ENCODE results near the gene SLC50A1.

SLC50A1 gene

DNA sequence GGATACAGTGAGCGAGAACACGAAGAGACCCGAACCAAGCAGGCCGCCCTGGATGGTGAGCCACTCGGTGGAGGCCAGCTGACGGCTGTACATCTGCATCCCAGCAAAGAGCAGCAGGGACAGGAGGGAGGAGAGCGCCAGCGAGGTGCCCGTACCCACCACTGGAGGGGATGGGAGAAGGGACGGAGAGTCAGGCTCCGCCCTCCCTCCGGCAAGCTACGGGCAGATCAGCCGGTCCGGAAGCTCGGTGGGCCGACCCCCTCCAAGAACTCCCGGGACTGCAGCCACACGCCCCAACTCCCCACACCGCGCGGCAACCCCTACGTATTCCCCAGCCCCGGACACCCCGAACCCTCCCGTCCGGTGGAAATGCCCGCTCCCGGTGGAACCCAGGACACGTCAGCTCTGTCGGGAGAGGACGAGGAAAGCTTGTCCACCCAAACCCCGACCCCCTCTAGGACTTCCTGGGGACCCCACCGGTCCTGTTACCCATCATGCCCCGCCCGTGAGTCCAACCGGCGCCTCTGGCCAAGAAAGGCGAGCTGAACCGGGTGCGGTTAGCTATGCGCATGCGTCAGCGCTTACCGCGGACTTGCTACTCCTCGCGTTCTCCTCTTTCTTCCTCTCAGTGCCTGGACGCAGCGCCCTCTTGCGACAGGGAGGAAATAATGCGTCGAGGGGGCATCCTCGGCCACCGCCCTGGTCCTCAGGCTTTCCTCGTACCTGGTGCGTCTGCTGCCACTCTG is 37.3 kb downstream of the SLC50A1 start, which contains the start of gene KRTCAP2:
Gene KRTCAP2 (minus strand): TSS at position 573 of the 746 bp plus-strand sequence. CDS start 80 bp downstream, at position 493.
- H2AFZ ChIP-seq (ENCODE audit: low read depth, low read length) = no peak within 1 kb of the TSS
- peak within 1 kb of the TSS; percentile 78 for H3K4me3 ChIP-seq (ENCODE audit: low read length)
- H3K27me3 ChIP-seq (ENCODE audit: insufficient read depth, low read length) = no peaks in the 10 kb centered on the region
- no peaks in the 10 kb centered on the region for H3K9me3 ChIP-seq (ENCODE audit: low read length)
- peaks cover 25% of the 10 kb centered on the region for H3K4me1 ChIP-seq (ENCODE audit: insufficient read depth, low read length)
- peaks cover 20% of the 10 kb centered on the region for H3K36me3 ChIP-seq (ENCODE audit: insufficient read depth, low read length)

DNA sequence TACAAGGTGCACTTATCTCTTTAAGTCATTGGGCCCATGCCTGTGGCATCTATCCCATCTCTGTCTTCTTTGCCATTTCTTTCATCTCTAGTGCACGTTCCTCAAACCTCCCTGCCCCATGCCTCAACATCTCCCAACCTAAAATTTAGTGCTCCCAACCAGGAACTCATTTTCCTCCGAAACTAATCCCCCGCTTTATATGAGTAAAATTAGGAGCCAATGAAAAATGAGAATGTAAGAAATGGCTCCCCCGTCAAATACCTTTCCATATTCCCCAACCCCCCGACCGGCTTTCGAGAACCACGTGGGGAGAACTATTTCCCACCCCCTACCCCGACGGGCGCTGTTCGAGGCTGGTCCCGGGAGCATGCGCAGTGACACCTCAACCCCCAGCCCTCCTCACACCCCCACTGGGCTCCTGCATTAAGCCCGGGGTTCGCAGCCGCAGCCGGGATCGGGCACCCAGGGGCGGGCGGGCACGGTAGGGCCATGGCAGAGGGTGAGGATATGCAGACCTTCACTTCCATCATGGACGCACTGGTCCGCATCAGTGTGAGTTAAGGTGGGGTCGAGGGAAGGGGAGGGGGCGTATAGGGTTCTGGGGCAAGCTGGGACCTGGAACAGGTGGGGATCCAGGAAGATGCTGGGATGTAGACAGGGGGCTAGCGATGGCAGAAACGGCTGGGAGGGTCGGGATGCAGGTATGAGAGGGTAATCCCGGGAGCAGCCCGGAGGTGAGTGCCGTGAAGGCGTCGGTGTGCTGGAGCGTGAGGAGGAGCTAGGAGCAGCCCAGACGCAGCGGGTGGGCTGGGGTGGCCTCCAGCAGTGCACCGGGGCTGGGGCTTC is 38.0 kb downstream of the SLC50A1 start, which contains the start of gene TRIM46:
Gene TRIM46 (plus strand): TSS at position 372 of the 846 bp plus-strand sequence. CDS start 118 bp downstream, at position 490.
- H3K27me3 ChIP-seq (ENCODE audit: insufficient read depth, low read length) = no peaks in the 10 kb centered on the region
- peaks cover 25% of the 10 kb centered on the region for H3K4me1 ChIP-seq (ENCODE audit: insufficient read depth, low read length)
- peaks cover 24% of the 10 kb centered on the region for H3K36me3 ChIP-seq (ENCODE audit: insufficient read depth, low read length)
- H2AFZ ChIP-seq (ENCODE audit: low read depth, low read length) = no peak within 1 kb of the TSS
- no peaks in the 10 kb centered on the region for H3K9me3 ChIP-seq (ENCODE audit: low read length)
- peak within 1 kb of the TSS; percentile 78 for H3K4me3 ChIP-seq (ENCODE audit: low read length)

DNA sequence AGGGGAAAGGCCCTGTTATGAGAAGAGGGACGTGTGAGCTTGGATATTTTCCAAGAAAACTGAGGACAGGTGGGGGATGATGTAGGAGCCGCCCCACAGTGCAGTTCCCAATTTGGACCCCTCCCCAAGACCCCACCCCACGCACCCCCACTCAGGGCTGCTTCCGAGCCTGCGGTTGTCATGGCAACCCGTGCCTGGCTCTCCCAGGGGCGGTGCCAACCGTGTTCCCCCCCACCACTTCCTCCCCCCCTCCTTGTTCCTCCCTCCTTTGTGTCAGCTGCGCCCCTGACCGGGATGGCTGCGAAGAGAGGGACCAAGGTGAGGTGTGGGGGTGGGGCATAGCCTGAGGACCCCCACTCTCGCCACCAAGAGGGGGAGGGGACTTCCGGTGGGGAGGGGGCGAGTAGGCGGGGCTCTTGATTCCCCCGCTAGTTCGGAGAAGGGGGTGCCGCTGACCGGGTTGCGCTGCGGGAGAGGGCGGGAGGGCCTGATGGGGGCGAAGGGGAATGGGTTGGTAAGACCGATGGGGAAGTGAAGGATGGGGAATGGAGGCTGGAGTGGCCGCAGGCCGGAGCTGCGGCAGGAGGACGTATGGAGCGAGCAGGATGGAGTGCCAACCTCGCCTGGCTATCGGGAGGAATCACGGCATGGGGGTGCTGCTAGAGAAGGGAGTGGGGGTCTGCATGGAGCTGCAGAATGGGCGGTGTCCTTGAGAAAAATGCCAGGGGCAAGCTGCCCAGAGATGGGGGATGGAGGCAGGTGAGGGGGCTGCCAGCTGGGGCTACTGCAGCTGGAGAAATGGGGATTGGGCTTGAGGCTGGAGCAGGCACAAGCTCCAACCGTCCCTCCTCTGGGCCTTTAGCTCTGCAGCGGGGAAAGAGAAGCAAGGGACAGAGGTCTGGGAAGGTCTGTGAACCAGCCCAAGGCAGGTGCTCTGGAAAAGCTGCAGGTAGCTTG is 39.0 kb downstream of the SLC50A1 start:
- peak overlapping the region; percentile 78 for H3K4me3 ChIP-seq (ENCODE audit: low read length)
- H3K27me3 ChIP-seq (ENCODE audit: insufficient read depth, low read length) = no peaks in the 10 kb centered on the region
- no peaks in the 10 kb centered on the region for H3K9me3 ChIP-seq (ENCODE audit: low read length)
- peaks cover 21% of the 10 kb centered on the region for H3K36me3 ChIP-seq (ENCODE audit: insufficient read depth, low read length)
- H2AFZ ChIP-seq (ENCODE audit: low read depth, low read length) = no peak overlapping the region
- peaks cover 25% of the 10 kb centered on the region for H3K4me1 ChIP-seq (ENCODE audit: insufficient read depth, low read length)

DNA sequence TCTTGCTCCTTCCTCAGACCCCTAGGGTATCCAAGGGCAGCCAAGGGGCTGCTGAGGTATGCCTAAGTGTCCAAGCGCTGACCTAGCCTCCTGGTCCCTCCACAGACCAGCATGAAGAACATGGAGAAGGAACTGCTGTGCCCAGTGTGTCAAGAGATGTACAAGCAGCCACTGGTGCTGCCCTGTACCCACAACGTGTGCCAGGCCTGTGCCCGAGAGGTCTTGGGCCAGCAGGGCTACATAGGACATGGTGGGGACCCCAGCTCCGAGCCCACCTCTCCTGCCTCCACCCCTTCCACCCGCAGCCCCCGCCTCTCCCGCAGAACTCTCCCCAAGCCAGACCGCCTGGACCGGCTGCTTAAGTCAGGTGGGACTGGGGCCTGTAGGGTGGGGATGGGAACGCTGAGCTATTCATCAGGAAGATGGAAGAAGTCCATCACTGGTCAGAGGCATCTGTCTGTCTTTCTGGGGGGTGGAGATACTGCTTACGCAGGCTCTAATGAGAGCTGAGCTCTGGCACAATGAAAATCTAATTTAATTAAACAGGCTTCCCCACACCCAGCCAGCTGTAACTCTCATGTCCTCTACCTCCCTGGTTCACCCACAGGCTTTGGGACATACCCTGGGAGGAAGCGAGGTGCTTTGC is 39.8 kb downstream of the SLC50A1 start:
- H3K27me3 ChIP-seq (ENCODE audit: insufficient read depth, low read length) = no peaks in the 10 kb centered on the region
- H3K4me1 ChIP-seq (ENCODE audit: insufficient read depth, low read length) = peaks cover 25% of the 10 kb centered on the region
- peak overlapping the region; percentile 78 for H3K4me3 ChIP-seq (ENCODE audit: low read length)
- H3K9me3 ChIP-seq (ENCODE audit: low read length) = no peaks in the 10 kb centered on the region
- H2AFZ ChIP-seq (ENCODE audit: low read depth, low read length) = no peak overlapping the region
- peaks cover 19% of the 10 kb centered on the region for H3K36me3 ChIP-seq (ENCODE audit: insufficient read depth, low read length)

DNA sequence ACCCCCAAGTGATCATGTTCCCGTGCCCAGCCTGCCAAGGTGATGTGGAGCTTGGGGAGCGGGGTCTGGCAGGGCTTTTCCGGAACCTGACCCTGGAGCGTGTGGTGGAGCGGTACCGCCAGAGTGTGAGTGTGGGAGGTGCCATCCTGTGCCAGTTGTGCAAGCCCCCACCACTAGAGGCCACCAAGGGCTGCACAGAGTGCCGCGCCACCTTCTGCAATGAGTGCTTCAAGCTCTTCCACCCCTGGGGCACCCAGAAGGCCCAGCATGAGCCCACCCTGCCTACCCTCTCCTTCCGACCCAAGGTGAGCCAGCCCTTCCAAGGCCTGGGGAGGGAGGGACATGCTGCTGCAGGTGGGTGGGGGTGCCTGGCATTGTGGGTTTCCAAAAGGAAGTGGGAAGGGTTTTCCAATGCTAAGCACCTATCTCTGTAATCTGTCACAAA is 40.3 kb downstream of the SLC50A1 start:
- Histone ChIP-seq H3K4me1 (ENCODE audit: insufficient read depth, low read length) (peaks cover 25% of the 10 kb centered on the region), H3K4me3 (ENCODE audit: low read length) (no peak overlapping the region), H3K9me3 (ENCODE audit: low read length) (no peaks in the 10 kb centered on the region), H2AFZ (ENCODE audit: low read depth, low read length) (no peak overlapping the region), H3K27me3 (ENCODE audit: insufficient read depth, low read length) (no peaks in the 10 kb centered on the region), H3K36me3 (ENCODE audit: insufficient read depth, low read length) (peaks cover 18% of the 10 kb centered on the region)

DNA sequence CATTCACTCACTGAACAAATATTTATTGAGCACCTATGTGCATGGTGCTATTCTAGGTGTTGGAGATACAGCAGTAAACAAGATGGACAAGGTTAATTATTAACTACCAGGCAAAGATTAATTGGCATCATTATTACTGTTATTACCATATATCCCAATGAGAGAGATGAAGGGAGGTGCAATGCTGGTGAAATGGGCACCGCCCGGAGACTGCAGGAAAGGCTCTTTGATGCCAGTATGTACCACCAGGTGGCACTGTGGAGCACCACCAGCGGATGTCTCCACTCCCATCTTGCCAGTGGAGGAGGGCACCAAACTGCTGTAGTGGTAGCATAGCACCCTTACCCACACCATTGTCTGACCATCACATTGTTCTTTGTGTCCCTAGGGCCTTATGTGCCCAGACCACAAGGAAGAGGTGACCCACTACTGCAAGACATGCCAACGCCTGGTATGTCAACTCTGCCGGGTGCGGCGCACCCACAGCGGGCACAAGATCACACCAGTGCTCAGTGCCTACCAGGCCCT is 41.0 kb downstream of the SLC50A1 start:
- peaks cover 25% of the 10 kb centered on the region for H3K4me1 ChIP-seq (ENCODE audit: insufficient read depth, low read length)
- no peaks in the 10 kb centered on the region for H3K27me3 ChIP-seq (ENCODE audit: insufficient read depth, low read length)
- no peaks in the 10 kb centered on the region for H3K9me3 ChIP-seq (ENCODE audit: low read length)
- H3K4me3 ChIP-seq (ENCODE audit: low read length) = no peak overlapping the region
- H2AFZ ChIP-seq (ENCODE audit: low read depth, low read length) = no peak overlapping the region
- peaks cover 18% of the 10 kb centered on the region for H3K36me3 ChIP-seq (ENCODE audit: insufficient read depth, low read length)

DNA sequence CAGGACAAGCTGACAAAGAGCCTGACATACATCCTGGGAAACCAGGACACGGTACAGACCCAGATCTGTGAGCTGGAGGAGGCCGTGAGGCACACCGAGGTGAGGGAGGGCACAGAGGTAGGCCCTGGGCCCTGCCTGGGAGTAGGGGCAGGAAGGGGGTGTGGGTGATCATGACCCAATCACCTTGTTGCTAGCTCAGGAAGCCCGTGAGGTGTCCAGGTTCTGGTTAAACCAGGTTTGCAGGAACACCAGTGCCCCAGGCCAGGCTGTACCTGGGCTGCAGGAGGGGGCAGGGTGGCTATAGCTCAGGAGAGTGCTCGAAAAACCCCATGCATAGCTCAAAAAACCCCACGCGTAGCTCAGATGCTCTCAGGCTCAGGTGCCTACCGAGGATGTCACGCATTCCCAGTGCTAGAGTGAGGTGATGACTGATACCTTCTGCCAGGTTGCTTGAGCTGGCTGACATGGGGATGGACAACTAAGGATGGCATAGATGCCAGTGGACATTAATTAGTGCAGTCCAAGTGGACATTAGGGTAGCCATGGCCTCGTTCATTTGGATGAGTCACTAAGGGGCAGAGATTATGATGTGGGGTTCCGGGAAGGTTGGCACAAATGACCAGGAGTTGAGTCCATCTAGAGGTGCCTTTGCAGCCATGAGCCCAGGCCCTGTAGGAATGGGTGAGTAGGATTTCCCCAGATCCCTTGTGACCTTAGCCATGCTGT is 41.7 kb downstream of the SLC50A1 start:
- Histone ChIP-seq H3K9me3 (ENCODE audit: low read length) (no peaks in the 10 kb centered on the region), H3K36me3 (ENCODE audit: insufficient read depth, low read length) (peaks cover 18% of the 10 kb centered on the region), H3K27me3 (ENCODE audit: insufficient read depth, low read length) (no peaks in the 10 kb centered on the region), H3K4me3 (ENCODE audit: low read length) (no peak overlapping the region), H2AFZ (ENCODE audit: low read depth, low read length) (no peak overlapping the region), H3K4me1 (ENCODE audit: insufficient read depth, low read length) (peaks cover 20% of the 10 kb centered on the region)

DNA sequence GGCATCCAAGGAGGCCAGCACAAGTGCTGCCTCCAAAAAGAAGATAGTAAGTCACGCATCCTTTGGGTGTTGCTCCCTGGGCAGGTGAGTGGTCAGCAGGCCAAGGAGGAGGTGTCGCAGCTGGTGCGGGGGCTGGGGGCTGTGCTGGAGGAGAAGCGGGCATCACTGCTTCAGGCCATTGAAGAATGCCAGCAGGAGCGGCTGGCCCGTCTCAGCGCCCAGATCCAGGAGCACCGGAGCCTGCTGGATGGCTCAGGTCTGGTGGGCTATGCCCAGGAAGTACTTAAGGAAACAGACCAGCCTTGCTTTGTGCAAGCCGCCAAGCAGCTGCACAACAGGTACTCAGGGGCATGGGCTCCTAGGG is 42.2 kb downstream of the SLC50A1 start:
- no peak overlapping the region for H2AFZ ChIP-seq (ENCODE audit: low read depth, low read length)
- peaks cover 18% of the 10 kb centered on the region for H3K36me3 ChIP-seq (ENCODE audit: insufficient read depth, low read length)
- peaks cover 17% of the 10 kb centered on the region for H3K4me1 ChIP-seq (ENCODE audit: insufficient read depth, low read length)
- H3K4me3 ChIP-seq (ENCODE audit: low read length) = no peak overlapping the region
- H3K9me3 ChIP-seq (ENCODE audit: low read length) = no peaks in the 10 kb centered on the region
- H3K27me3 ChIP-seq (ENCODE audit: insufficient read depth, low read length) = no peaks in the 10 kb centered on the region

DNA sequence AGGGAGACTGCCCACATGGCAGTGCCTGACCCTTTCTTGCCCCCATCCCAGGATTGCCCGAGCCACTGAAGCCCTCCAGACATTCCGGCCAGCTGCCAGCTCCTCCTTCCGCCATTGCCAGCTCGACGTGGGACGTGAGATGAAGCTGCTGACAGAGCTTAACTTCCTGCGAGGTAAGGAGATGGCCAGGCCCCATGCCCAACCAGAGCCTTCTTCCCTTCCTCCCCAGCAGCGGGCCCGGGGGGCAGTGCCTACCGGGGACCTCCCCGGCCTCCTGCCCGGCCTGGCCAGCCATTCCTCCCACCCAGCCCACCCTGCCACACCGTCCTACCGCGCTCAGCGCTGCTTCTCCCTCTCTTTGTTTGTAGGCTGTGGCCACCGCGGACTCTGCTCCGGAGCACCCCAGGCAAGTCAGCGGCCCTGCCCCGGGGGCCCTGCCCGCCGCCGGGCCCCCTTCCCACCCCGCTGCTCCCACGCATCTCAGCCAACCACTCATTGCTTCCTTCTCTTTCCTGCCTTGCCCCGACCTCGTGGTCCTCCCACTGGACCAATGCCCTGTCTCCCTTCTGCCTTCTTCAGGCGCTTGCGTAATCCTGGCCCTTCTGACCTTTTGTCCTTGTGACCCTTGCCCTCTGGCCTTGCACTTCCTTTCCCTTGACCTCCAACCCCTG is 42.9 kb downstream of the SLC50A1 start:
- Histone ChIP-seq H3K36me3 (ENCODE audit: insufficient read depth, low read length) (peaks cover 18% of the 10 kb centered on the region), H3K4me1 (ENCODE audit: insufficient read depth, low read length) (peaks cover 14% of the 10 kb centered on the region), H3K9me3 (ENCODE audit: low read length) (no peaks in the 10 kb centered on the region), H2AFZ (ENCODE audit: low read depth, low read length) (no peak overlapping the region), H3K4me3 (ENCODE audit: low read length) (no peak overlapping the region), H3K27me3 (ENCODE audit: insufficient read depth, low read length) (no peaks in the 10 kb centered on the region)

DNA sequence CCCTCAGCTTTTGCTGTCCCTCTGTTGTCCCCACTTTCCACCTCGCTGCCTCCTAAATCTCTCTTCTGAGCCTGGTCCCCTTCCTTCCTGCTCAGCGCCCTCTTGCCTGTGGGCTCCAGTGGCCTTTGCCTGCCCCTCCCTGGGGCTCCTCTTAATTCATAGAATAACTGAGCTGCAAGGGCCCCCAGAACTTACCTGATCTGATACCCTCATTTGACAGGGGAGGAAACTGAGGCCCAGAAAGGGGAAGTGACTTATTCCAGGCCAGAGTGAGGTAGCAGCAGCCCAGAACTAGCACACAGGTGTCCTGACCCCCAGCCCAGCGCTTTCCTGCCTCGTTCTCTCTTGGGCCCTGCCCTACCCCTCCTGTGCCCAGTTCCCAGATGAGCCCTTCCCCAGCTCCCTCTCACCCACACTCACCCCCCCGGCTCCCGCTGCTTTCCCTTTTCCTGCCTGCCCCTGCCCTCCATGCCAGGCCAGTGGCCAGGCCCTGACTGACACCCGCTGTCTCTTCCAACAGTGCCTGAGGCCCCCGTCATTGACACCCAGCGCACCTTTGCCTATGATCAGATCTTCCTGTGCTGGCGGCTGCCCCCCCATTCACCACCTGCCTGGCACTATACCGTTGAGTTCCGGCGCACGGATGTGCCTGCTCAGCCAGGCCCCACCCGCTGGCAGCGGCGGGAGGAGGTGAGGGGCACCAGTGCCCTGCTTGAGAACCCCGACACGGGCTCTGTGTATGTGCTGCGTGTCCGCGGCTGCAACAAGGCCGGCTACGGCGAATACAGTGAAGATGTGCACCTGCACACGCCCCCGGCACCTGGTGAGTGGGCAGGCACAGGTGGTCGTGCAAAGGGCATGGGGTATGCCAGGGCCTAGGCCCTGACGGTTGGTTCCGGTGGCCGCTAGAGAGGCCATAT is 43.7 kb downstream of the SLC50A1 start:
- Histone ChIP-seq H3K9me3 (ENCODE audit: low read length) (no peaks in the 10 kb centered on the region), H3K4me3 (ENCODE audit: low read length) (no peak overlapping the region), H3K4me1 (ENCODE audit: insufficient read depth, low read length) (peaks cover 8% of the 10 kb centered on the region), H3K36me3 (ENCODE audit: insufficient read depth, low read length) (peaks cover 18% of the 10 kb centered on the region), H3K27me3 (ENCODE audit: insufficient read depth, low read length) (no peaks in the 10 kb centered on the region), H2AFZ (ENCODE audit: low read depth, low read length) (no peak overlapping the region)

Data from neuron (in vitro differentiated cells).